Measurements from ENCODE around the gene PYROXD2. TPM values are rescaled to one million over a fixed set of nuclear protein-coding genes. Genes with fewer than 3 reads are reported as not detected.

The PYROXD2 gene
- total RNA-seq, 1 donor from 2014 or later, result 7.1 TPM

DNA sequence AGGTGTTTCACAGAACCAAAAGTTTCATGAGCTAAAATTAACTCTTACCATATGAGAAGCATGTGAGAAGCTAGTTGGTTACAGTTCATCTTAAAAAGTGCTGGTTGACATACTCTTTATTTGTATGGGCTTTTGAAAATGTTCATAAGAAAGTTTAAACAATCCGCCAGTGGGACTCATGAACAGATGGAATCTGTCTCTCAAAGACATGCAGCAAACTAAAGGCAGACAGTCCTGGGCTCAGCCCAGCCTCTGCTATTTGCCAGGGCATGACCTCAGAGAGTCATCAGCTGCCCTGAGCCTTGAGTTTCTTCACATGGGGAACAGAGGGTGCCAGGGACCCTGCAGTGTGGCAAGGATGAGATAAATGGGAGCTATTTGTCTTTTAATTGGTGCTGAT is 3.2 kb downstream of the PYROXD2 start:
- no peaks in the 10 kb centered on the region for H3K9me3 ChIP-seq
- TF ChIP-seq POLR2AphosphoS5 (IDR thresholded peaks at IDR 0.05; ENCODE audit: insufficient read depth in 1 of 2, low read depth in 1 of 2) (no peak), POLR2A (IDR thresholded peaks at IDR 0.05) (no peak)
- TF ChIP-seq, protein P1, sequence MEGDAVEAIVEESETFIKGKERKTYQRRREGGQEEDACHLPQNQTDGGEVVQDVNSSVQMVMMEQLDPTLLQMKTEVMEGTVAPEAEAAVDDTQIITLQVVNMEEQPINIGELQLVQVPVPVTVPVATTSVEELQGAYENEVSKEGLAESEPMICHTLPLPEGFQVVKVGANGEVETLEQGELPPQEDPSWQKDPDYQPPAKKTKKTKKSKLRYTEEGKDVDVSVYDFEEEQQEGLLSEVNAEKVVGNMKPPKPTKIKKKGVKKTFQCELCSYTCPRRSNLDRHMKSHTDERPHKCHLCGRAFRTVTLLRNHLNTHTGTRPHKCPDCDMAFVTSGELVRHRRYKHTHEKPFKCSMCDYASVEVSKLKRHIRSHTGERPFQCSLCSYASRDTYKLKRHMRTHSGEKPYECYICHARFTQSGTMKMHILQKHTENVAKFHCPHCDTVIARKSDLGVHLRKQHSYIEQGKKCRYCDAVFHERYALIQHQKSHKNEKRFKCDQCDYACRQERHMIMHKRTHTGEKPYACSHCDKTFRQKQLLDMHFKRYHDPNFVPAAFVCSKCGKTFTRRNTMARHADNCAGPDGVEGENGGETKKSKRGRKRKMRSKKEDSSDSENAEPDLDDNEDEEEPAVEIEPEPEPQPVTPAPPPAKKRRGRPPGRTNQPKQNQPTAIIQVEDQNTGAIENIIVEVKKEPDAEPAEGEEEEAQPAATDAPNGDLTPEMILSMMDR (IDR thresholded peaks at IDR 0.05), result no peak
- H3K4me1 ChIP-seq, result peaks cover 46% of the 10 kb centered on the region
- H3K27me3 ChIP-seq, result no peaks in the 10 kb centered on the region
- no peak for DNase-seq (ENCODE audit: extremely low spot score in 2 of 2)
- intact Hi-C loops (cut with DNase I), result no loop called here
- peak overlapping the region; percentile 45 for H3K27ac ChIP-seq
- no peaks in the 10 kb centered on the region for H3K36me3 ChIP-seq
- H3K4me3 ChIP-seq, result no peak overlapping the region

- Histone ChIP-seq H3K4me3 (no peak overlapping the region), H3K27ac (no peak overlapping the region), H3K36me3 (no peaks in the 10 kb centered on the region), H3K9me3 (no peaks in the 10 kb centered on the region), H3K4me1 (peaks cover 46% of the 10 kb centered on the region), H3K27me3 (no peaks in the 10 kb centered on the region)
- TF ChIP-seq POLR2A (IDR thresholded peaks at IDR 0.05) (no peak), POLR2AphosphoS5 (IDR thresholded peaks at IDR 0.05; ENCODE audit: insufficient read depth in 1 of 2, low read depth in 1 of 2) (no peak)
- TF ChIP-seq, protein P1 (IDR thresholded peaks at IDR 0.05), result no peak
- no peak for DNase-seq (ENCODE audit: extremely low spot score in 2 of 2)
- intact Hi-C loops (cut with DNase I), result no loop called here
These were observed 3.8 kb downstream of the PYROXD2 start for GRCh38 chr10:98411166-98411565.

GRCh38 chr10:98410759-98411158 is 4.2 kb downstream of the PYROXD2 start:
- no peak for DNase-seq (ENCODE audit: extremely low spot score in 2 of 2)
- no peaks in the 10 kb centered on the region for H3K27me3 ChIP-seq
- H3K36me3 ChIP-seq, result no peaks in the 10 kb centered on the region
- peaks cover 43% of the 10 kb centered on the region for H3K4me1 ChIP-seq
- no peak overlapping the region for H3K27ac ChIP-seq
- intact Hi-C loops (cut with DNase I), result no loop called here
- TF ChIP-seq POLR2AphosphoS5 (IDR thresholded peaks at IDR 0.05; ENCODE audit: insufficient read depth in 1 of 2, low read depth in 1 of 2) (no peak), POLR2A (IDR thresholded peaks at IDR 0.05) (no peak)
- TF ChIP-seq, protein P1 (IDR thresholded peaks at IDR 0.05), result no peak
- no peaks in the 10 kb centered on the region for H3K9me3 ChIP-seq
- no peak overlapping the region for H3K4me3 ChIP-seq

GRCh38 chr10:98410135-98410743 is 4.7 kb downstream of the PYROXD2 start:
- no peak for DNase-seq (ENCODE audit: extremely low spot score in 2 of 2)
- no peak overlapping the region for H3K4me3 ChIP-seq
- TF ChIP-seq, protein P1 (IDR thresholded peaks at IDR 0.05), result no peak
- intact Hi-C loops (cut with DNase I), result no loop called here
- no peaks in the 10 kb centered on the region for H3K36me3 ChIP-seq
- H3K27ac ChIP-seq, result no peak overlapping the region
- H3K27me3 ChIP-seq, result no peaks in the 10 kb centered on the region
- peaks cover 38% of the 10 kb centered on the region for H3K4me1 ChIP-seq
- H3K9me3 ChIP-seq, result no peaks in the 10 kb centered on the region

- intact Hi-C loops (cut with DNase I), result no loop called here
- Histone ChIP-seq H3K27me3 (no peaks in the 10 kb centered on the region), H3K4me3 (no peak overlapping the region), H3K27ac (no peak overlapping the region), H3K4me1 (peaks cover 38% of the 10 kb centered on the region), H3K9me3 (no peaks in the 10 kb centered on the region), H3K36me3 (no peaks in the 10 kb centered on the region)
- DNase-seq (ENCODE audit: extremely low spot score in 2 of 2), result no peak
- TF ChIP-seq POLR2AphosphoS5 (IDR thresholded peaks at IDR 0.05; ENCODE audit: insufficient read depth in 1 of 2, low read depth in 1 of 2), result no peak
- TF ChIP-seq POLR2A (IDR thresholded peaks at IDR 0.05), result no peak
- TF ChIP-seq, protein P1 (IDR thresholded peaks at IDR 0.05), result no peak
These were observed 6.2 kb downstream of the PYROXD2 start for GRCh38 chr10:98408799-98409198.
